T-helper 1 cell treated with Interleukin-12 subunit alpha and Interleukin-12 subunit beta and Interleukin-4 antibody, amounts not matched to agents 30 μg/mL and 1 μg/mL, for 36 hours (primary cell): ENCODE results near the gene HSD17B4.
"Not testable (repeated sequence)": the region's sequence is repeated elsewhere in the genome, so short reads cannot be mapped to it uniquely, and the experiment has no call there.

Experiments
- H3K27ac Mint-ChIP-seq: one replicate; pipeline ENCODE4 v1.8.0; 2021; ENCODE audit warnings: mild to moderate bottlenecking, mixed read lengths
- H3K27me3 Mint-ChIP-seq: one replicate; pipeline ENCODE4 v1.8.0; 2021; ENCODE audit warnings: low read depth, mixed read lengths
- H3K36me3 Mint-ChIP-seq: one replicate; pipeline ENCODE4 v1.8.0; 2021; ENCODE audit warnings: low read depth, mixed read lengths
- H3K4me1 Mint-ChIP-seq: one replicate; pipeline ENCODE4 v1.8.0; 2021; ENCODE audit warnings: low read depth, mixed read lengths
- H3K4me3 Mint-ChIP-seq: one replicate; pipeline ENCODE4 v1.8.0; 2021; ENCODE audit warnings: mild to moderate bottlenecking, moderate library complexity, mixed read lengths
- H3K9me3 Mint-ChIP-seq: one replicate; pipeline ENCODE4 v1.8.0; 2021; ENCODE audit warnings: mixed read lengths

Gene HSD17B4

DNA sequence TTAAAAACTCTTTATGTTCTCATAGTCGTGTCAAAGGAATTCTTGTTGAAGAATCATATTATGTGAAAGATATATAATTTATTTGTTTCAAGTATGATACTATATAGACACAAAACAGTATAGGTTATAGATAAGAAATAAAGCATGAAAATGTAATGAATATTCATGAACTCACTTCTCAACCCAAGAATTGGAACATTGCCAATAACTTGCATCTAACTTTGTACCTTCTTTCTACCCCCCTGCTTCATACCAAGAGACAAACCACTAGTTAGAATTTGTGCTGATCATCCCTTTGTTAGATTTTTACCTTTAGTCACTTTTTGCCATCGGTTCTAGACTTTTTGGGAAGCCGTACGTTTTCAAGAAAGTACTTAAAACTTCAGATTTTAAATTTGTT lies 32.6 kb downstream of the HSD17B4 start:
- H3K9me3 Mint-ChIP-seq, result no peaks in the 10 kb centered on the region
- no peak overlapping the region for H3K27ac Mint-ChIP-seq
- H3K27me3 Mint-ChIP-seq, result no peaks in the 10 kb centered on the region
- no peak overlapping the region for H3K4me3 Mint-ChIP-seq
- H3K36me3 Mint-ChIP-seq, result peaks cover 15% of the 10 kb centered on the region
- H3K4me1 Mint-ChIP-seq, result no peaks in the 10 kb centered on the region

- Mint-ChIP-seq H3K27ac (no peak overlapping the region), H3K4me1 (no peaks in the 10 kb centered on the region), H3K4me3 (no peak overlapping the region), H3K27me3 (no peaks in the 10 kb centered on the region), H3K36me3 (peaks cover 36% of the 10 kb centered on the region), H3K9me3 (peaks cover 25% of the 10 kb centered on the region)
Measured at GRCh38 chr5:119501671-119502179, 49.4 kb downstream of the HSD17B4 start.

DNA sequence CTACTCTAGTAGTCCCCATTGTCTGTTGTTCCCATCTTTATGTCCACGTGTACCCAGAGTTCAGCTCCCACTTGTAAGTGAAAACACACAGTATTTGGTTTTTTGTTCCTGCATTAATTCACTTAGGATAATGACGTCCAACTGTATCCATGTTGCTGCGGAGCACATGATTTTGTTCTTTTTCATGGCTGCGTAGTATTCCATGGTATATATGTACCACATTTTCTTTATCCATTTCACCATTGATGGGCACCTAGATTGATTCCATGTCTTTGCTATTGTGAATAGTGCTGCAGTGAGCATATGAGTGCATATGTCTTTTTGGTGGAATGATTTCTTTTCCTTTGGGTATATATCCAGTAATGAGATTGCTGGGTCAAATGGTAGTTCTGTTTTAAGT lies 51.6 kb downstream of the HSD17B4 start:
- peaks cover 39% of the 10 kb centered on the region for H3K36me3 Mint-ChIP-seq
- peaks cover 25% of the 10 kb centered on the region for H3K9me3 Mint-ChIP-seq
- not testable (repeated sequence) for H3K27ac Mint-ChIP-seq, H3K4me1 Mint-ChIP-seq, H3K27me3 Mint-ChIP-seq, H3K4me3 Mint-ChIP-seq

- no peaks in the 10 kb centered on the region for H3K4me1 Mint-ChIP-seq
- peaks cover 26% of the 10 kb centered on the region for H3K36me3 Mint-ChIP-seq
- no peak overlapping the region for H3K4me3 Mint-ChIP-seq
- no peaks in the 10 kb centered on the region for H3K9me3 Mint-ChIP-seq
- H3K27me3 Mint-ChIP-seq, result no peaks in the 10 kb centered on the region
- H3K27ac Mint-ChIP-seq, result no peak overlapping the region
Measured at GRCh38 chr5:119512277-119512676, 60.0 kb downstream of the HSD17B4 start.

- Mint-ChIP-seq H3K27ac (no peak overlapping the region), H3K27me3 (no peaks in the 10 kb centered on the region), H3K4me3 (no peak overlapping the region), H3K36me3 (peaks cover 19% of the 10 kb centered on the region), H3K4me1 (no peaks in the 10 kb centered on the region), H3K9me3 (no peaks in the 10 kb centered on the region)
Measured at GRCh38 chr5:119515192-119515591, 62.9 kb downstream of the HSD17B4 start.

- not testable (repeated sequence) for H3K27ac Mint-ChIP-seq, H3K4me1 Mint-ChIP-seq, H3K9me3 Mint-ChIP-seq
Measured at GRCh38 chr5:119517115-119517514, 64.8 kb downstream of the HSD17B4 start.

GRCh38 chr5:119521232-119521631 lies 68.9 kb downstream of the HSD17B4 start:
- Mint-ChIP-seq H3K4me3 (no peak overlapping the region), H3K36me3 (peaks cover 20% of the 10 kb centered on the region), H3K27me3 (no peaks in the 10 kb centered on the region), H3K4me1 (no peaks in the 10 kb centered on the region), H3K9me3 (no peaks in the 10 kb centered on the region), H3K27ac (no peak overlapping the region)

More at GRCh38 chr5:119517115-119517514, 64.8 kb downstream of the HSD17B4 start:
- peaks cover 20% of the 10 kb centered on the region for H3K36me3 Mint-ChIP-seq
- not testable (repeated sequence) for H3K4me3 Mint-ChIP-seq, H3K27me3 Mint-ChIP-seq

DNA sequence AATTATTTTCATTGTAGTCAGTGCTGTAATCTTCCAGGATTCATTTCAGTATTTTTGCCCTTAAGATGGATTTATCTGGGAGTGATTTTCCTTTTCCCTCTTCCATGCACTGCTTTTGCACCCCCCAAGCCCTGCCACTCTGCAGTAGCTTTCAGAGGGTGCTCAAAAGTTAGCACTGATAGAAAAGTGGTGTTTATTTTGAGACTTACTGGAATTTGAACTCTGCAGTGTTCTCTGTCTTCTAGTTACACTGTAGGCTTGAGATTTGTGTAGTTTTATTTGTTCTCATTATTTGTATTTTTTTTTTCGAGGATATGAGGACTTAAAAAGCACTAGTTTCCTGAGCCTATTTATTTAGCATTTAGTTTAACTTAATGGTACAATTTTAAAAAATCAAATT lies 70.5 kb downstream of the HSD17B4 start:
- no peaks in the 10 kb centered on the region for H3K9me3 Mint-ChIP-seq
- H3K27me3 Mint-ChIP-seq, result no peaks in the 10 kb centered on the region
- no peak overlapping the region for H3K4me3 Mint-ChIP-seq
- H3K4me1 Mint-ChIP-seq, result no peaks in the 10 kb centered on the region
- H3K36me3 Mint-ChIP-seq, result peaks cover 18% of the 10 kb centered on the region
- no peak overlapping the region for H3K27ac Mint-ChIP-seq

DNA sequence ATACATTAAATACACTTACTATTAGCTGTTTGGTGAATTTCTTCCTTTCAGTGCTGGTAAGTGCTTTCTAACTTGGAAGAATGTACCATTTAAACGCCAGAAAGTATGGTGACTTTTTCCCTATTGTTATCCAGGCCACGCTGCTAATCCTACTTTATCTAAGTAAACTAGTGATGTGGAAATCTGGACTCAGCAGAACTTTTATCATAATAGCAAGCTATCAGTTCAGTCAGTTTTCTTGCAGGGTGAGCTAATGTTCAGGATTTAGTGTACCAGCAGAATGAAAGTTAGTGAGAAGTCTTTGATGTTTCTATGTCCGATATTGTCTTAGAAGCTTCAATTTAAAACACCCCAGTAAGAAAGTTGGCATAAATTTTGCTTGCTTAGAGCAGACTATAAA lies 72.2 kb downstream of the HSD17B4 start:
- no peaks in the 10 kb centered on the region for H3K4me1 Mint-ChIP-seq
- no peaks in the 10 kb centered on the region for H3K9me3 Mint-ChIP-seq
- no peaks in the 10 kb centered on the region for H3K27me3 Mint-ChIP-seq
- no peak overlapping the region for H3K4me3 Mint-ChIP-seq
- H3K36me3 Mint-ChIP-seq, result peaks cover 14% of the 10 kb centered on the region
- H3K27ac Mint-ChIP-seq, result no peak overlapping the region

- H3K4me3 Mint-ChIP-seq, result no peak overlapping the region
- H3K27me3 Mint-ChIP-seq, result no peaks in the 10 kb centered on the region
- H3K4me1 Mint-ChIP-seq, result no peaks in the 10 kb centered on the region
- H3K36me3 Mint-ChIP-seq, result peaks cover 5% of the 10 kb centered on the region
- no peaks in the 10 kb centered on the region for H3K9me3 Mint-ChIP-seq
- H3K27ac Mint-ChIP-seq, result no peak overlapping the region
Measured at GRCh38 chr5:119527351-119527750, 75.1 kb downstream of the HSD17B4 start.

GRCh38 chr5:119529811-119530210 lies 77.5 kb downstream of the HSD17B4 start:
- Mint-ChIP-seq H3K27ac (no peak overlapping the region), H3K36me3 (peaks cover 9% of the 10 kb centered on the region), H3K4me1 (no peaks in the 10 kb centered on the region), H3K4me3 (no peak overlapping the region), H3K27me3 (no peaks in the 10 kb centered on the region), H3K9me3 (no peaks in the 10 kb centered on the region)

DNA sequence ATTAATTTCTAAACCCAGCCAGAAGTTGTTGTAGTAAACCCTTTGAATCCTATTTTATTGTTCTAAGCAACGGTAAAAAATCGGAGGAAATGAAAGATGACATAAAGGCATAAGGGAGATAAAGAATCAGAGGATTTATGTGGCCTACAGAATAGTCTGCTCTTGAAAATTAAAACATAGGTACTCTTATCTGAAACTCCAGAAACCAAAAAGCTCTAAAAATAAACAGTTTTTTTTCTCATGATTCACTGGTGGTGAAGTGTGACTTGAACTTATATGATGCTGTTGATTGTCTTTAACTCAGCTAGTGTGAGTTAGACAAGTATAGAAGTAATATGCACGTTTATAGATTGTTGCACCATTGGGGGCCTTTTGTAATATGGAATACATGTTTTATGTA lies 80.3 kb downstream of the HSD17B4 start:
- Mint-ChIP-seq H3K36me3 (peaks cover 8% of the 10 kb centered on the region), H3K9me3 (no peaks in the 10 kb centered on the region), H3K27ac (no peak overlapping the region), H3K27me3 (no peaks in the 10 kb centered on the region), H3K4me1 (no peaks in the 10 kb centered on the region), H3K4me3 (no peak overlapping the region)

GRCh38 chr5:119537704-119538103 lies 85.4 kb downstream of the HSD17B4 start:
- no peak overlapping the region for H3K4me3 Mint-ChIP-seq
- no peaks in the 10 kb centered on the region for H3K9me3 Mint-ChIP-seq
- peaks cover 11% of the 10 kb centered on the region for H3K36me3 Mint-ChIP-seq
- no peaks in the 10 kb centered on the region for H3K27me3 Mint-ChIP-seq
- H3K27ac Mint-ChIP-seq, result no peak overlapping the region
- H3K4me1 Mint-ChIP-seq, result no peaks in the 10 kb centered on the region

GRCh38 chr5:119541716-119542115 lies 89.4 kb downstream of the HSD17B4 start:
- H3K36me3 Mint-ChIP-seq, result peaks cover 8% of the 10 kb centered on the region
- no peaks in the 10 kb centered on the region for H3K4me1 Mint-ChIP-seq
- H3K4me3 Mint-ChIP-seq, result no peak overlapping the region
- no peak overlapping the region for H3K27ac Mint-ChIP-seq
- no peaks in the 10 kb centered on the region for H3K9me3 Mint-ChIP-seq
- no peaks in the 10 kb centered on the region for H3K27me3 Mint-ChIP-seq

DNA sequence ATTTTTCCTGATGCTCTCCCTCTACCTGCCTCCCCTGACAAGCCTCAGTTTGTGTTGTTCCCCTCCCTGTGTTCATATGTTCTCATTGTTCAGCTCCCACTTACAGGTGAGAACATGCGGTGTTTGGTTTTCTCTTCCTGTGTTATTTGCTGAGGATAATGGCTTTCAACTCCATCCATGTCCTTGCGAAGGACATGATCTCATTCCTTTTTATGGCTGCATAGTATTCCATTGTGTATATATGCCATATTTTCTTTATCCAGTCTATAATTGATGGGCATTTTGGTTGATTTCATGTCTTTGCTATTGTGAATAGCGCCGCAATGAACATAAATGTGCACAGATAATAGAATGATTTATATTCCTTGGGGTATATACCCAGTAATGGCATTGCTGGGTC lies 99.5 kb downstream of the HSD17B4 start:
- Mint-ChIP-seq H3K4me1 (no peaks in the 10 kb centered on the region), H3K27me3 (no peaks in the 10 kb centered on the region), H3K9me3 (peaks cover 3% of the 10 kb centered on the region), H3K4me3 (no peak overlapping the region), H3K27ac (no peak overlapping the region), H3K36me3 (no peaks in the 10 kb centered on the region)

DNA sequence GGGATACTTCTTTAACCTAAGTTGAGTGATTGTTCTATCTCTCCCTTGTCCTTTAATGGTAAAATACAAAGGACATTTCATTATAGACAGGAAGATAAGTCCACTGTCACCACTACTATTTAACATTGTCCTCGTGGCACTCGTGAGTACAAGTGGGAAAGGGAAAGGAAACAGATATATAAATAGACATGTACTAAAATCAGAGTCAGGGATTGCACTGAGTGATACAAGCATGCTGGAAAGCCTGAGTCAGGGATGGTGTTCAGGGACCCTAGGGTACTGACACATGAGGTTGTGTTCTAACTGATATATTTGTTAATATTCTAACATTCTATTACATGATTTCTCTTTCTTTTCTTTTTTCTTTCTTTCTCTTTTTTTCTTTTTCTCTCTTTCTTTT lies 102.3 kb downstream of the HSD17B4 start:
- Mint-ChIP-seq H3K9me3 (peaks cover 4% of the 10 kb centered on the region), H3K36me3 (no peaks in the 10 kb centered on the region), H3K4me1 (no peaks in the 10 kb centered on the region), H3K27ac (no peak overlapping the region), H3K4me3 (no peak overlapping the region), H3K27me3 (no peaks in the 10 kb centered on the region)
